Left renal cortex interstitium (tissue), 4 donors: ENCODE results near the gene GRK3. TPM values are rescaled to one million over a fixed set of nuclear protein-coding genes. Genes with fewer than 3 reads are reported as not detected.
"Not testable (repeated sequence)": the region's sequence is repeated elsewhere in the genome, so short reads cannot be mapped to it uniquely, and the experiment has no call there.

Experiments
- DNase-seq, 4 donors: peaks; one replicate each; pipeline ENCODE4 v3.0.0-alpha.2; 2013; ENCODE audit warnings: low read depth in 4 of 4, low spot score in 2 of 4, missing footprints in 1 of 4
- polyA plus RNA-seq, 4 donors: library from polyadenylated mRNA; unstranded; fragments of 120-200 nt; gene quantifications; one replicate each; pipeline ENCODE4 v1.2.1, GENCODE V29; 2013; ENCODE audit not compliant: insufficient read length in 4 of 4

GRK3 gene
- polyA plus RNA-seq, 4 donors, result 8.9 to 10.5 (median 9.7) TPM

DNA sequence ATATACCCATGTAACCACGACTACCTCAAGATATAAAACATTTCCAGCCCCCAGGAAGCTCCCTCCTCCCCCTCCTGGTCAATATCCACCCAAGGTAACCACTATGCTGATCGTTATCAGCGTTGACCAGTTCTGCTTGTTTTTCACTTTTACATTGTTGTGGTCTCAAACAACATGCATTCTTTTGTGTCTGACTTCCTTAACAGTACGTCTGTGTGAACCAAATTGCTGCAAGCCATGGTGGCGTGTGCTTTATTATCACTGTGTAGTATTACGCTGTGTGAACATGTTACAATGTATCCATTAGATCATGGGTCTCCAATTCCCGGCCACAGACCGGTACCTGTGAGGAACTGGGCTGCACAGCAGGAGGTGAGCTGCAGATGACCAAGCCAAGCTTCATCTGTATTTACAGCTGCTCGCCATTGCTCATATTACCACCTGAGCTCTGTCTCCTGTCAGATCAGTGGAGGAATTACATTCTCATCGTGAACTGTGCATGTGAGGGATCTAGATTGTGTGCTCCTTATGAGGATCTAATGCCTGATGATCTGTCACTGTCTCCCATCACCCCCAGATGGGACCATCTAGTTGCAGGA is 15.5 kb upstream of the GRK3 start:
- DNase-seq, result no peak

DNA sequence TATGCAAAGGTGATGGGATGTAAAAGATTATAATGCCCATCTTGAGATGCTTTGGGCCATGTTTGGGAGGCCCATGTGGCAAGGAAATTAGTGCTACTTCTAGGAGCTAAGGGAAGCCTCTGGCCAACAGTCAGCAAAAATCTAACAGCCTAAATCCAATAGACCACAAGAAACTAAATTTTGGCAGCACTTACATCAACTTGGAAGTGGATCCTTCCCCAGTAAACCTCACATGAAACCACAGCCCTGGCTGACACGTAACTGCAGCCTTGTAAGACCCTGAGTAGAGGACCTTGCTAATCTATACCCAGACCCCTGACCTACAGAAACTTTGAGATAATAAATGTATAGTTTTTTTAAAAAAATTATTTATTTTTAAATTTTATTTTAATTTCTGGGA is 13.1 kb upstream of the GRK3 start:
- no peak for DNase-seq

DNA sequence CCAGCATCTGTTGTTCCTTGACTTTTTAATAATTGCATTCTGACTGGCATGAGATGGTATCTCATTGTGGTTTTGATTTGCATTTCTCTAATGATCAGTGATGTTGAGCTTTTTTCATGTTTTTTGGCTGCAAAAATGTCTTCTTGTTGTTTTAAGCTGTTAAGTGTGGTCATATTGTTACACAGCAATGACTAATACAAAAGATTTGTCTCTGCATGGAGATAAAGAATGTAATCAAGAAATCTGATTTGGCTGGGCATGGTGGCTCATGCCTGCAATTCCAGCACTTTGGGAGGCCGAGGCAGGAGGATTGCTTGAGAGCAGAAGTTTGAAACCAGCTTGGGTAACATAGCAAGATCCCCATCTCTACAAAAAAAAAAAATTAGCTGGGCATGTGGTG is 12.1 kb upstream of the GRK3 start:
- not testable (repeated sequence) for DNase-seq

DNA sequence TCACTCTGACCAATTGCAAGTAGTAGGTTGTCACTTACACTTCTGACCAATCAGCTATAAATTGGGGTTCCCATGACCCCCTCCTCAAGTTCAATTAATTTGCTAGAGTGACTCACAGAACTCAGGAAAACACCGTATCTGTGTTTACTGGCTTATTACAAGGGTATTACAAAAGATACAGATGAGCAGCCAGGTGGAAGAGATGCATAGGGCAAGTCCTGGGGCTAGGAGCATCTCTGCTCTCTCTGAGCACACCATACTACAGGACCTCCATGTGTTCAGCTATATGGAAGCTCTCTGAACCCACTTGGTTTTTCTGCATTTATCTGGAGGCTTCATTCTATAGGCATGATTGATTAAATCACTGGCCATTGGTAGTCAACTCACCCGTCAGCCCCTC is 11.3 kb upstream of the GRK3 start:
- DNase-seq, result no peak

DNA sequence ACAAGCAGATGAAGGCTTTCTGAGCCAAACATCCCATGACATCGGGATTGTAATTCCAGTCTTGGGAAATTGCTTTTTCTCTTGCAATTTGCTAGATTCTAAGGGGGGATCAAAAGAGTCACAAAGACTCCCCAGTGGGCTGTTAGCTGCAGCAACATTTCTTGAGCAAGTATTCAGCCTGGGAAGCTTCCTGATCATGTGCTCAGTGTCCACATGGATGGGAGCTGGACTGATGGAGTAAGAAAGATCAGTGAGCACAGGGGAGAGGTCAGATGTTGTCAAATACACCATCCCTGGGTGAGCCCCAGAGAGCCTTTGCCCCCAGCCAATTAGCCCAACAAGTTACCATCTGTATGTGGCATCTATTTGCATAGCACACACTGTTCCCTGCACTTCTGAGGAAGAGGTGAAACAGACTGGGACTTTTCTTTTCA is 10.2 kb upstream of the GRK3 start:
- no peak for DNase-seq

DNA sequence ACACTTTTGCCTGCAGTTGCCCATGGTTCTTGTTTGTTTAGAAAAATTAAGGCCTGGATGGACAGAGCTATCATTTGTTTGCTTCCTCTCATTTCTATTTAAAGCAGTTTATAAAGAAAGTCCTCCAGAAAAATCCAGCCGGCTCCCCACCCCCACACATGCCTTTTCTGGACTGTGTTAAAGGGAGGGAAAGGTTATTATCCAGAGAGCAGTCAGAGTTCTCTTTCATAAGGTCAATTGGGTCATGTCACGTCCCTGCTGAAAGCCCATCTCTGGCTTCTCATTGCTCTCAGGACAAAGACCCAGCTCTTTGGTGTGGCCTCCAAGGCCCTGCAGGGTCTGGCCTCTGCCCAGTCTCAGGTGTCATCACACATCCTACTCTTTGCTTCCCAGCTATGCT is 9.8 kb upstream of the GRK3 start:
- no peak for DNase-seq

DNA sequence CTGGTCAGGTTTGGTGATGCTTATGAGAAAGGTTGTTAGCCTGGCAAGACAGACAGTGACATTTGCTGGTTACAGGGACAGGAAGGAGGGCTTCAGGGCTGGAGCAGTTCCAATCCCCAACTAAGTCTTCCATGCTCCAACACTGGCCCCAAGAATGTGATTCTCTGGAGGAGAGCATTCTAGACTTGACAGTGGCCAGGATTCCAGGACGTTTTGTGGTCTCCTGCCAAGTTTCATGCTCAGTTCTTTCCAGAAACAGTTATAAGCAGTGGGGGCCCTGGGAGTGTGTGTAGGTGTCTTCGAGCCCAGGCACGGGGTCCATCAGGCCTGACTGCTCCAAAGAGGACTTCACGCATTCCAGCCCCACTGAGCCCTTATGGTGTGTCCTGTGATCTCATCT is 8.9 kb upstream of the GRK3 start:
- DNase-seq, result no peak

DNA sequence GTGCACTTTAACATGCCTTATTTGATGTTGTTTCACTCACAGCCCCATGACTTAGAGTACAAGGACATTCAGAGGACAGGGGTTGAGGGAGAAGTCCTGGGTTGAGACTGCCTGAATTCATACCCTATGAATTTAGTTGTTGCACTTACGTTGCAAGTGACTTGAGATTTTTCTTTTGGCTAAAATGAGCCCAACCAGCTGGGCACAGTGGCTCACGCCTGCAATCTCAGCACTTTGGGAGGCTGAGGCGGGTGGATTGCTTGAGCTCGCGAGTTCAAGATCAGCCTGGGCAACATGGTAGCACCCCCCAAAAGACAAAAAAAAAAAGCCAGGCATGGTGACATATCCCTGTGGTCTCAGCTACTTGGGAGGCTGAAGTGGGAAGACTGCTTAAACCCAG is 7.3 kb upstream of the GRK3 start:
- DNase-seq, result no peak

DNA sequence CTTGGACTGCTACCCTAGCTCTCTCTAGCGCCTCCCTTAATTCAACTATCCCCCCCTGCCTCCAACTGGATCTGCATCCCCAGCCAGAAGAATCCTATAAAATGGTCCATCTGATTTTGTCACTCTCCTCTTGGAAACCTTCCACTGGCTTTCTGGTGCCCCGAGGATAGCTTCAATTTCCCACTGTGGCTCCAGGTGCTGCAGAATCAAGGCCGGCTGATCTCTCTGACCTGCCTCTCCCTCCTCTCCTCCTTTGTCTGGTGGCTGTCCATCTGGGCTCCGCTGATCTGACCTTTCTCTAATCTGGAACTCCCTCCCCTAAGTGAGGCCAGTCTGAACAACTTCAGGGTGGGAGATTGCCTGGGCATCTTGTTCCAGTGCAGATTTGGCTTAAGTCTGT is 6.1 kb upstream of the GRK3 start:
- no peak for DNase-seq

DNA sequence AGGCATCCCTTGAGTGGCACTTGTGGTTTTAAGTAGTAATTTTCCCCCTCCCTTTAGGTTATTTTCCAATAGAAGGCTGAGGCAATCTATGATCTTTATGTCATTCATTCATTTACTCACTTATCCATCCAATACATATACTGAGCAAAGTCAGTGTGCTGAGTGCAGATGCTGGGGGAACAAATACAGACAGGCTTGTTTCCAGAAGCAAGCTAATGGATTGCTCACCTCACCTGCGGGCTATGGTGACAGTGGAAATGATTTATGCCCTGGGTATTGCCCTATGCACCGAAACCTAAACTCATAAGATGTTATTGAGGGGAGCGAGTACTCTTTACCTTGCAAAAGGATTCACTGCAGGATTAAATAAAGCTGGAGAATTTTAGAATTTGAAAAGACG is 4.6 kb upstream of the GRK3 start:
- DNase-seq, result not testable (repeated sequence)

DNA sequence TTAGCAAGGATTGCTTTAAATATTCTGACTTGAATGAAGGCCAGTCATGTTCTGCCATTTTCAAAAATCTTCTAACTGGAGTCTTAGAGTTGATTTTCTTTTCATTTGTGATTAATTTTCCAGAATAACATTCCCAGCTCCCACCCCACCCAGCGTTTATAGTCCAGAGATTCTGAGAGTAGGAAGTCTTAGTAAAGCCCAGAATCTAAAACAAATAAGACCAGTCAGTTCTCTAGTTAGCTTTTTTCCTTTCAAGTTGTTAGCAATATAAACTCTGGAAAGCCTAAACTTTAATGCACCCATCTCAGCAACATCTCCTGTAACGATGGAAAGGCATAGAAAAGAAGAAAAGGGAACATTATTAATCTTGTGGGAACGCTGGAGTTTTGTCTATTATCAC is 3.3 kb upstream of the GRK3 start:
- not testable (repeated sequence) for DNase-seq

DNA sequence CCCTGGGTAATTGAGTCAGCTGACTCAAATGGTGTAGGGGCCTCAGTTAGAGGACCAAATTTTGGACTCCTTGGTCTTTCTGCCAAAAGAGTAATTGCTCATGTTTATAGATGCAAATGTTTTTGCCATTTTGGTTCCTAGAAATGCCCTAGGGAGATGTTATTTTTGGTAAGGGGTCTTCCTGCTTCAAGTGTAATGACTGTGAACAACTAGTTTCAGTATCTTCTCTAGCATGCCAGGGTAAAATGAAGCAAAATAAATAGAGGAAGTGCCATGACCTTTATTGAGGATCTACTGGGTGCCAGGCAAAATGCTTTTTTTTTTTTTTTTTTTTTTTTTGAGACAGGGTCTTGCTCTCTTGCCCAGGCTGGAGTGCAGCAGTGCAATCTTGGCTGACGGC is 2.5 kb upstream of the GRK3 start:
- not testable (repeated sequence) for DNase-seq

DNA sequence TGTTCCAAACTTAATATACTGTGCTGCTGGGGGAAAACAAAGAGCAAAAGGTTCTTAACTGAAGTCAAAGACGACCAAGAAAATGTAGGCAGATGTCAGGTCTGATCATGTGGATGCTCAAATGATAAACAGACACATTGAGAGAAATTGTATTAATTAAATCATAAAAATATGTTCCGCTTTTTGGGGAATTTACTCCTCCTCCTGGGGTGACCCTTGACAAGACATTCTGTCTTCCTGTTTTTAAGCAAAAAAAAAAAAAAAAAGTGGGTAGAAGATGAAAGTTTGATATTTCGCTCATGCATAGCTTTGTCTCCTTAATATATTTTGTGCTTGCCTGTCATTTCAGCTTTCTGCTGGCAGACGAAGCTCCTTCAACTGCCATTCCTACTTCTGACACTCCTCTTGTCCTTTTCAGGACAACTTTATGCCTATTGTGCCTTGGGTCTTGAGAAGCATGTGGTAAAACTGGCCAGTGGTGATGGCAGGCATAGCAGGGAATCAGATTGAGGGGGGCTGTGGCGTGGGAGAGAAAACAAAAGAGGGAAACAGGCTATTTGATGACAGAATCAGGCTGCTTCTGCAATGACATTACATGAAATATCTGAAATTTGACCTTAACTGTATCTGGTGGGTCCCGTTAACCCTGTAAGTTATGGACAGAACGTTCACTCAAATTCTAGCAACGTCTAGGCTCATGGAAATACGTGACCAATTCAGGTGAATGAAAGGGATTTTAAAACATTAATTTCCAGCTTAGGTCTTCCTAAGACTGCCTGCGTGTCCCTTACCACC is 1.3 kb upstream of the GRK3 start:
- not testable (repeated sequence) for DNase-seq

DNA sequence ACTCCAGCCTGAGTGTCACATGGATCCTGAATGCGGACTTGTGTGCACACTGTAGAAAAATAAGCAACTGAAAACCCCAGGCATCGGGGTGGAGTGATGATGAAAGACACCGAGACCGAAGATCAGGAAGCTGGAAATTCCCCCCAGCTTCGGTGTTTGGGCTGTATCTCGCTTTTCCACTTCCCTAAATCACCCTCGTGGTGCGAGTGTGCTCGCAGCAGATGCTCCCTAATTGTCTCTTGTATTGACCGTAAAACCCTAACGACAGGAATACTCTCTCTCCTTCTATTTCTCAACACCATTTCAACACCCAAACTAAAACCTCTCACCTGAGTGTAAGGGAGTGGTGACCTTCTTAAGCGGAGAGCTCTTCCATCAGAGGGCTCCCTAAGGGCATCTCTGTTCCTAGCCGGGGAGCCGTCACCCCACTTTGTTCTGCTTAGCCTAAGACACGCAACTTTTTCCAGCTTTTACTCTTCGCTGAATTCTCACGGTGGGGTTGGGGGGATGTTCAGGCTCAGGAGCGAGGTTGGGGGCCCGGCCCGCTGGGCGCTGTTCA is 635 bp upstream of the GRK3 start:
- DNase-seq, result no peak

DNA sequence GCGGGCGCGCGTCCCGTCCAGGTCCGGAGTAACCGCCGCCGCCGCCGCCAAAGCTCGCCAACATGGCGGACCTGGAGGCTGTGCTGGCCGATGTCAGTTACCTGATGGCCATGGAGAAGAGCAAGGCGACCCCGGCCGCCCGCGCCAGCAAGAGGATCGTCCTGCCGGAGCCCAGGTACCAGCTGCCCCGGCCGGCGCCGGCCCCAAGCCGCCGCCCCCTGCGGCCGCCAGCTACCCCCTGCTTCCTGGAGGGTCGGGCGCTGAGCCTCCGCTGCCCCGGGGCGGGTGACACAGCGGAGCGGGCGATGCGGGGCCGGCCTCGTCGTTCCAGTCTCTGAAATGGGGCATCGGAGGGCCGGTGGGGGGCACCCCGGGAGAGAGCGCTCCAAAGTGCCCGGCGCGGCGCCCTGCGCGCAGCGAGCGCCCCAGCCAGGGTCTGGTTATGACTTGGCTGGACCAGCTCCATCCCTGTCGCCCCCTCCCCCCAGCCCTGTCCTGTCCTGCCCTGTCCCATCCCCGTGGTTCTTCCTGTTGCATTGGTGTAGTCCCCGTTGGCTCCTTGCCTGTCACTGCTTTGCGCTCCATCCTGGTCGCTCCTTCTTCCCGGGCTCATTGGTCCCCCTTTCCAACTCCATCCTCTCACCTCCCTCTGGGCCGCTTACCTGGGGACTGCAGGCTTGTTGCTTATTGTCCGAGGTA is 653 bp downstream of the GRK3 start:
- no peak for DNase-seq

DNA sequence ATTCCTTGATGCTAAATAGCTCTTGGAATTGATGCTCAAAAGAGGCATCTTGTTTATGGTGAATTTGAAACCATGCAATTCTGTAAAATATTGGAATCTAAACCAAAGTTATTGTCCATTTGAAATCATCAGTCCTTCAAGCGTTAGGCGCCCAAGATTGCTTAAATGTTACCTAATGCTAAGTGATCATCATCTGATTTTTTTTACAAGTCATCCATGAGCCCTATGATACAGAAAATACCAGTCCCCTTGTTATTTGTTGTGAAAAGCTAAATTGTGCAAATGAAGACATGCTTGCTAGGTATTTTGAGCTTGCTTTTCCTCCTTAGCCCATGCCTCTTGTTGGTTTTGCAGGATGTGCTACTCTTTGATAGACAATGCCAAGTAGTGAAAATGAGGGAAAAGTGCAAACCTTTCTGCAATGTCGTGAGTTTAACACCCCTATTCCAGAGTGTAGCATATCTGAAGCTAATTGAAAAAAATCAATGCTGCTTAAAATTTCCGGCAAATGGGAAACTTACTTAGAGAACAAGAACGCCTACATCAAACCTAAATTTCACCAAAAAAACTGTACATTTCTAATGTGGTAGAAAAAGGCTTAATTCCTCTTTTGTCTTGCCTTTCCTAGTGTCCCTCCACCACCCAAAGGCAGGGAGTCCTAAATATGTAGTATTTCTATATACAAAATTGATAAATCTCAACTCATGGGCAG is 1.9 kb downstream of the GRK3 start:
- no peak for DNase-seq

DNA sequence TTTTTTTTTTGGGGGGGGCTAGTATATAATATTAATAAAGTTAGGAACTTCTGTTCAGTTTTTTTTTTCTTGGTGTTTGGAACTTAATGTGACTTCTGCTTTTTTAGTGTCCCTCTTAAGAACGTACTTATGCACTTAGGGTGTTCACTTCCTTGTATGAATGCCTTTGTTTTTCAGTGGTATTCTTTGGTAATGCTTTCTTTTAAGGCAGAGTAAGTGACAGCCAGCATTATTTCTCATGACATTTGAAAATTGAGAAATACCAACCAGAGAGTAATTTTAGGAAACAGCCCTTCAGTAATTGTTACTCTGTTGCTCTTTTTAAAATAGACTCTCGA is 2.4 kb downstream of the GRK3 start:
- no peak for DNase-seq

DNA sequence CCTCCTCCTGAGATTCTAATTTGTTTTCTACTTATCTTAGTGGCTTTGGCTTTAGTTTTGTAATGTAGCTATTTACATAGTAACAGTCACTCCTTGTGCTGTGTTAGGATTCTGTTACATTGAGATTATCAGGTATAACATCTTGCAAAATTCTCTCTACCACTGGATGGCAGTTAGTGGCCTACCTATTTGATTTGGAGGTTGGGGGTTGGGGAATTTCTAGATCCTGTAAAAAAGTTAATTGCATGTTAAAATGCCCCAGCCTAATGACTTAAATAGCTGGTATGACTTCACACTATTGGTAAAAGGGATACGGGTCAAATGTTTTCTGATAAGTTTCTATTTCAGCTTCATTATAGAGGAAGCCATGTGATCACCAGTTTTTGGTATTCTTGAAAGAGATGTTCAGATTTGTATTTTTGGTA is 2.8 kb downstream of the GRK3 start:
- no peak for DNase-seq

DNA sequence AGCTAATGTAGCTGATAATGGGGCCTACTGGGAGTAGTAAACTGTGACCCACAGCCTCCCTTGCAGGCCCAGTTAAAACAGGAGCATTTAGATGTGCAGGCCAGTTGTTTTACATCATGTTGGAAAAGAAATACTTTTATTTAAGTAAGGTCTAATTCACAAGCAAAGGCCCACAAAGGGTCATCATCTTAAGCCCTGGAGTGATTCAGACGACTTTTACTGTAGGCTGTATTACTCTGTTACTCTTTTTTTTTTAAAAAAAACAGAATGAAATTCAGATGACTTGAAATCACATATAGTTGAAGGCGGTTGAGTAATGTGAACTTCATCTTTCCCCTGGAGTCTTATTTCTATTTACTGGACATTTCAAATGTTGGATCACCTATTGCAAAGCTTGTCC is 3.6 kb downstream of the GRK3 start:
- not testable (repeated sequence) for DNase-seq

DNA sequence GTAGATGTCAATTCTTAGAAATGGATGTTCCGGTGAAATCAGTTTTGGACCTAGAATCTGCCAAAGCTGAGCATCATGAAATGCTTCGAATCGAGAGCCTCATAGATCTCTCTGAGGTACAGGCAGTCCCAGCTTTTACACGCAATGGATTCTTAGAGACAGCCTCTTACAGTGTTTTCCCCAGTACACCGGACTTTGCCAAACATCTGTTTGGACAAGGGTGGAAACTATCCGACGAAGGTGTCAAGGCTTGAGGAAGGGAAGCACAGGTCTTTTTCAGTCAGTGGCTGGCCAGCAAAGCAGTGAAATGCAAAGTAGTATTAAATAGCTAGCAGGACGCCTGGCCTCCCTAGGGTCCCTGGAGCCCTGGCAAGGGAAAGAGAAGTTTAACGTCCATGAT is 4.9 kb downstream of the GRK3 start:
- no peak for DNase-seq

DNA sequence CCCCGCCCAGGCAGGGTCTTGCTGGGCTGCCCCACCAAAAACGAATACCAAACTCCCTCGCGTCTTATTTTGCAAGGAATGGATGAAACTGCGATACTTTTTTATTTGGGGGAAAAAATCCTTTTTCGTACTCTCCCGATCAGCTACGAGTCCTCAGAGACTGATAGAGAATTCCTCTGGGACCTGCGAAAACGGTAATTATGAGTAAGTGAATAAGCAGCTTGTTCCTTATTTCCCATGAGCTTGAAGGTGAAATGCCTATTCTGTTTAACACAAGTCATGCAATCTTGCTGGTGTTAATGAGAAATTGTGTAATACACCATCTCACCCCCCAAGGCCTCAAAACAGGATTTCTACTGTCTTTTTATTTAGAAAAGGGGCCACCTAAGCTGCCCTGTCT is 5.5 kb downstream of the GRK3 start:
- DNase-seq, result no peak
